H1 (cell line): Measurements from ENCODE around the gene MAMSTR. TPM values are rescaled to one million over a fixed set of nuclear protein-coding genes. Genes with fewer than 3 reads are reported as not detected.

ENCODE experiments used
- CEBPB ChIP-seq: IDR thresholded peaks from 2 replicates; pipeline ENCODE4 v1.6.1; 2012; ENCODE audit warnings: low read depth, low read length
- GABPA ChIP-seq: IDR thresholded peaks from 2 replicates; pipeline ENCODE4 v1.6.1; 2011; ENCODE audit warnings: mild to moderate bottlenecking, low read length, moderate library complexity, borderline replicate concordance; ENCODE audit not compliant: insufficient read depth
- JUND ChIP-seq: IDR thresholded peaks from 2 replicates; pipeline ENCODE4 v1.6.1; 2011; ENCODE audit warnings: mild to moderate bottlenecking, improper control_type of control experiment, low read length
- KDM5A ChIP-seq: fragments of 200-600 bp; IDR thresholded peaks from 2 replicates; pipeline ENCODE4 v1.7.1; 2012; ENCODE audit warnings: mild to moderate bottlenecking, low read length, inconsistent platforms, mixed read lengths
- POU5F1 ChIP-seq: IDR thresholded peaks from 2 replicates; pipeline ENCODE4 v1.6.1; 2011; ENCODE audit warnings: low read depth, mild to moderate bottlenecking, low read length, moderate library complexity
- RFX5 ChIP-seq: IDR thresholded peaks from 2 replicates; pipeline ENCODE4 v1.6.1; 2011; ENCODE audit warnings: low read depth, low read length, improper control_type of control experiment, borderline replicate concordance
- SP4 ChIP-seq: IDR thresholded peaks from 2 replicates; pipeline ENCODE4 v1.6.1; 2012; ENCODE audit warnings: low read length, inconsistent platforms
- TAF7 ChIP-seq: optimal IDR thresholded peaks from 2 replicates; pipeline ENCODE3; 2011; ENCODE audit warnings: low read depth, mild to moderate bottlenecking, inconsistent platforms, low read length, moderate library complexity, borderline replicate concordance
- polyA plus RNA-seq, 7 experiments: library from polyadenylated mRNA; depleted of rRNA in 3 of 7; stranded (reverse) in 5 of 7; unstranded in 2 of 7; fragments of >200 nt in 5 of 7; fragments of 200-250 nt in 2 of 7; gene quantifications; 1 replicate in 5 of 7; 2 replicates in 1 of 7; 4 replicates in 1 of 7; pipeline versions ENCODE4 v1.2.1 to v1.2.3, GENCODE V29; 2011 to 2013; ENCODE audit warnings: missing spikeins in 2 of 7, mixed read lengths in 2 of 7
- total RNA-seq: library from RNA; stranded (reverse); fragmentation: NEBNext Ultra II Directional; extraction: Animal tissue kit (Norgen Biotek cat#: 25700); gene quantifications from 2 replicates; pipeline ENCODE4 v1.2.1, GENCODE V29; 2021
- TF ChIP-seq, protein P1 (sequence below): IDR thresholded peaks from 2 replicates; pipeline ENCODE4 v1.6.1; 2012; ENCODE audit warnings: inconsistent platforms

MAMSTR gene
- total and polyA plus RNA-seq, 2 of the 8 experiments (the other 6 are each of a cell fraction or from before 2014, with no cell fraction given), result 2.0 to 2.3 TPM

GRCh38 chr19:48698046-48698445 is 21.5 kb downstream of the MAMSTR start (continued):
- TF ChIP-seq SP4, result no peak
- TF ChIP-seq GABPA, result no peak
- no peak for TF ChIP-seq CEBPB
- TF ChIP-seq TAF7, result no peak
- TF ChIP-seq JUND, result no peak
- no peak for TF ChIP-seq POU5F1
- no peak for TF ChIP-seq RFX5
- TF ChIP-seq, protein P1, sequence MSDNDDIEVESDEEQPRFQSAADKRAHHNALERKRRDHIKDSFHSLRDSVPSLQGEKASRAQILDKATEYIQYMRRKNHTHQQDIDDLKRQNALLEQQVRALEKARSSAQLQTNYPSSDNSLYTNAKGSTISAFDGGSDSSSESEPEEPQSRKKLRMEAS, result no peak
- TF ChIP-seq KDM5A, result no peak
